Mammary epithelial cell (primary cell): Measurements from ENCODE around the gene ARHGEF38.

Experiments used
- CTCF ChIP-seq, 2 donors: IDR thresholded peaks in 1 of 2; conservative IDR thresholded peaks in 1 of 2; 2 replicates each; pipeline ENCODE4 v1.5.1; 2011 to 2012; ENCODE audit warnings: inconsistent platforms in 2 of 2, low read length in 2 of 2, mild to moderate bottlenecking in 2 of 2, control low read depth in 1 of 2, low read depth in 1 of 2; ENCODE audit not compliant: insufficient read depth in 1 of 2; ENCODE audit errors: extremely low read depth in 1 of 2
- EZH2 ChIP-seq: IDR thresholded peaks from 2 replicates; pipeline ENCODE4 v1.6.1; 2012; ENCODE audit warnings: low read length, inconsistent platforms, borderline replicate concordance

- TF ChIP-seq CTCF (conservative IDR thresholded peaks at IDR 0.05 in 1 of 2, IDR thresholded peaks at IDR 0.05 in 1 of 2; ENCODE audit: extremely low read depth in 1 of 2, insufficient read depth in 1 of 2, low read depth in 1 of 2, low read length in 2 of 2) (no peak), EZH2 (no peak)
Measured at GRCh38 chr4:105504744-105505143, 47.7 kb upstream of the ARHGEF38 start.
